HG03196 (cell line): ENCODE data around the gene IKZF1.

ENCODE experiments used
- ATAC-seq: cut with Tn5 transposase; IDR thresholded peaks from one replicate; pipeline ENCODE4 v1.9.1; 2021; ENCODE audit not compliant: unreplicated experiment

Gene IKZF1

GRCh38 chr7:50404392-50404791 lies 99.9 kb downstream of the IKZF1 start:
- no peak for ATAC-seq

- no peak for ATAC-seq
Measured at GRCh38 chr7:50405221-50405620, 100.7 kb downstream of the IKZF1 start.

DNA sequence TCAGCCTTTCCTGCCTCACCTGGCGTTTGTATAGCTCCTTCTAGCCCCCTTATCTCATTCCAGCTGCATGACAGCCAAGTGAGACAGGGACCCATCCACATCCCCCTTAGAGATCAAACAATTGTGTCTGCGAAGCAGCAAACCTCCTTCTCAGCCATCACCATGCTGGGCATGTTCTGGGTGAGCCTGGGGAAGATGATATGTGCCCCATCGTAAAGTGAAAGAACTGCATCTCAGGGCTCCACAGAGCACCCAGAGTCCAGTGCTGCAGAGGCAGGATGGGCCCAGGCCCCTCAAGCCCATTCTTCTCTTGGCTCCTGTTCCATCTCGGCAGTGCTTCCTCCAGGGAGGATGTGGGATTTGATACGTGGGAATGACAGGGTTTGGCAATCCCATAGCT lies 102.4 kb downstream of the IKZF1 start:
- no peak for ATAC-seq

DNA sequence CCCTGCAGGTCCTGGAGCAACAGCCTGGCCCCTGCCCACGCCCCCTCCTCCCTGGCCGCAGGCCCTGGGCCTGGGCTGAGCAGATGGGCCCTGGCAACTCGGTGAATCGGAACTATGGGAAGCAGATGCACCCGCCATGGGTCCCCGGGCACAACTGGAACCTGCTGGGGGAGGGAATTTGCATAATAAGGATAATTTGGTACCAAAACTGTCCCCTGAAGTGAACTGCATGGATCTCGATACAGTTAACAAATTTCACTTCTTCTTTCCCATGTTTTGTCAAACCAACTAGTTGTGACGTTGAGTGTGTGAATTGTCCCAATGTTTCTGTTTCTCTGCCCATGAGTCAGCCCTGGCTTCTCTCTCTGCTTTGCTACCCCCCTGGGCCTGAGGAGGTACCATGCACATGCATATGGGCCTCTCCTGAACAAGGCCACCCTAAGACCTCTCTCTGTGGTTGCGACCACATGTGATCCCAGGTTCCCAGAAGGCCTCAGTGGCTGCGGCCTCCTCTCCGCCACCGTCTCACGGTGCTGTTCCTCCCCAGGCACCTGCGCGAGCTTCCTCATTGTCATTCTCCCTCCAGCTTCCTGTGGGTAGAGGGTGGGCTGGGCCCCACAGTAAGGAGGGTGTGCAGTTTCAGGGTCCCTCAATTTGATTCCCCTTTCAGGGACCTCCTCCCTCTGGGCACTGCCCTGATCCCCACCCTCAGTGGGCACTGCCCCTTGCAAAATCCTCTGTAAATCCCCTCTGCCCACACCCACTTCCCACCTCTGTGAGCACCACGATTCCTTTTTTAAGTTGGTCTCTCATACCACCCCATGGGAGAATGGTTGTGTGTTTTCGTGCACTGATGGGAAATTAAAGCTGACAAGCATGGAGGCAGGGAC lies 105.6 kb downstream of the IKZF1 start:
- ATAC-seq: peak; percentile 54

GRCh38 chr7:50411332-50411731 lies 106.8 kb downstream of the IKZF1 start:
- ATAC-seq: no peak

DNA sequence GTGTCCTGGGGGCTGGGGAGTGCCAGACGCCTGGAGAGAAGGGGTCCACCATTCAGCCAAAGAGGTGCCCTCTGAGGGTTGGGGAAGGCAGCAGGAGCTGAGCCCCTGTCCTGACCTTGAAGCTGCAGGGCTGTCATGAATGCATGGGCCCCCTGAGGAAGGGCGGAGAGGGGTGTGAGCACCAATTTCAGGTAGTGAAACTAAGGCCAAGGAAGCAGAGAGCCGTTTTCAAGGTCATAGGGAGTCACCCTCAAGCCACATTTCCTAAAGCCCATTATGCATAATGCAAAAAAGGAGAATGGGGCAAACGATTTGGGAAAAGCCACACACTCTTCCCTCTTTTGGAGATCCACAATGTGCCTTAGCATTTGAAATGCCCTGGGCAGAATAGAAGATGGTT lies 108.5 kb downstream of the IKZF1 start:
- ATAC-seq: no peak

- no peak for ATAC-seq
Measured at GRCh38 chr7:50413561-50413960, 109.0 kb downstream of the IKZF1 start.

GRCh38 chr7:50415844-50416364 lies 111.4 kb downstream of the IKZF1 start:
- no peak for ATAC-seq

DNA sequence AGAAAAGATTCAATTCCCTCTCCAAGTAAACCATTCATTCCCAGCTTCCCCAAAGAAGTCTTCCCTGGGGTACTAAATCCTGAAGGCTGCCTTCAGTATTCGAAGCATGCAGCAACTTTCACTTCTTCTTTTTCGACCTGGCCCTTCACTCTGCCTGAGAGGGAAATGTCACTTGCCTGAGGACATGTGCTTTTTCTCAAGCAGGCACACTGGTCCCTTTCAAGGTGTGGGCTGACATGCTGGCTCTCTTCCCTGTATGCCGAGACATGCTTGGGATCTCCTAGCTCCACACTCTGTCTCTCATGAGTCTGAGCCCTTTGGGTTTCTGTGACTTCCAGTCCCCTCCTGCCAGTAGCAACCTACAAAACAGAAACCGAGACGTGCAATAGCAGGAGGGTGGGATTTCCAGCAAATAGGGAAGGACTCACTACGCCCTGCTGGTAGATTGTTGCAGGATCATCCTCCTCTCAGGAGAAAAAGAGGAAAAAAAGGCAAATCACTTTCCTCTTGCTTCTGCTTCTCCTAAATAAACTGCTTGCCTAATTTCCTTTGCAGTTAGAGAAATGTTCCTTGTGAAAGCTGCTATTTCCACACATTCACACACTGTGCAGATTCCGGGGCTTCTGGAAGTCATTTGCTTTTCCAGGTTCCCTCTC lies 112.1 kb downstream of the IKZF1 start:
- peak; percentile 74 for ATAC-seq

DNA sequence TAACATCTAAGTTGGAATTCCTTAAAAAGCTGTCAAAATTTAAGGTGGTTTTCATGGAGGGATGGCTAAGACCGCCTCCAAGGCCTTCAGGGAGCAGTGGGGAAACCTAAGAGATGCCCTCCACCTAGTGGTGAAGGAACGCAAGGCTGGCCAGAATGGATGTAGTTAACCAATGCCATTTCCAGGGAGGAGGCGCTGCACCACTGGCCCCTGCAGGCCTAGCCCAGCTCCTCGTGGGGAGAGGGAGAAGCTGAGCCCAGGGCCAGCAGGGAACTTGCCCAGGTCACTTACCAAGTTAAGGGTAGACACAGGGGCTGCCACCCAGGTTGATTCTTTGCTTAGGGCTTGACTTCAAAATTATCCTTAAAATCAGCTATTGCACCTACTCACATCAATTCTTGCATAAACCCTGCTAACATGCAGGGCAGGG lies 113.6 kb downstream of the IKZF1 start:
- ATAC-seq: peak; percentile 79

- ATAC-seq: no peak
Measured at GRCh38 chr7:50418526-50419290, 114.2 kb downstream of the IKZF1 start.

GRCh38 chr7:50421043-50421442 lies 116.5 kb downstream of the IKZF1 start:
- ATAC-seq: no peak

GRCh38 chr7:50422858-50423257 lies 118.3 kb downstream of the IKZF1 start:
- no peak for ATAC-seq

DNA sequence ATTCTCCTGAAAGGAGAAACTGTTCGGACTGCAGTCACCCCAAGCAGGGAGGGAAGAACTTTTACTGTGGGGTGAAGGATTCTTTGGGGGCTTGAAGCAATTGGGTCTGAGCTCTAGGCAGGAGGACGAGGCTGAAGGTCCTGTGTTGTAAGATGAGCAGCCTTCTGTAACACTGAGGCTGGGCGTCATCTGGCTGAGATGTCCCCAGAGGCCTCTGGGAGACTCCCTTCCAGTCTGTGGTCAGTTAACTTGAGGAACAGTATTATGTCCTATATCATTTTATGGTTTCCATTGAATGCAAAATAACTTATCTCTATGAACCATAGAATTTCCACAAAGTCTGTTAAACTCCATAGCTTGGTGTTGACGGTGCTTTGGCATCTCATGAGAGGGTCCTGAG lies 119.3 kb downstream of the IKZF1 start:
- ATAC-seq: no peak

- ATAC-seq: no peak
Measured at GRCh38 chr7:50425318-50425717, 120.8 kb downstream of the IKZF1 start.

DNA sequence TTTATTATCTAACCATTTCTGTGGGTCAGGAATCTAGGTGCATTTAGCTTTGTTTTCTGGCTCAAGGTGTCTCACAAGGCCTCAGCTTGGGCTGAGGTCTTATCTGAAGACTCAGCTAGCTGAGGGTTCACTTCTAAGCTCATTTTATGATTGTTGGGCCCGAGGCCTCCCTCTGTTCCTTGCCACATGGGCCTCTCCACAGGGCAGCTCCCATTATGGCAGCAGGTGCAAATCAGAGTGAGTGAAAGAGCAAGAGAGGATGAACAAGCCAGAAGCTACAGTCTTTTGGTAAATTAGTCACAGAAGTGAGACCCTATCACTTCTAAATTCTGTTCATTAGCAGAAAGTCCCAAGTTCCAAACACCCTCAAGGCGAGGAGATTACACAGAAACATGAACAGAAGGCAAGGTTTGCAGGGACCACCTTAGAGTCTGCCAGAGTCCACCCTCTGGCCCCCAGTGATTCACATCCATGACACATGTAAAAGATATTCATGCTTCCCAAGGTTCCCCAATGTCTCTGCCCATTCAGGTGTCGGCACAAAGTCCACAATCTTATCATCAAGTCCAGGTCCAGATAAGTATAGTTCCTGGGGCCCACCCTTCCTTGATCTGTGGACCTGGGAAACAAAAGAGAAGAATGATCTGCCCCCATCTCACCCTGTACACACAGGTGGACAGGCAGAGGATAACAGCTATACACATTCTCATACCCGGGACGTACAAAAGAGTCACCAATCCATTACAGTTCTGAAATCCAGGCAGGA lies 121.9 kb downstream of the IKZF1 start:
- ATAC-seq: no peak

GRCh38 chr7:50427518-50427917 lies 123.0 kb downstream of the IKZF1 start:
- no peak for ATAC-seq

GRCh38 chr7:50428911-50429310 lies 124.4 kb downstream of the IKZF1 start:
- no peak for ATAC-seq

GRCh38 chr7:50431316-50431715 lies 126.8 kb downstream of the IKZF1 start:
- ATAC-seq: no peak

DNA sequence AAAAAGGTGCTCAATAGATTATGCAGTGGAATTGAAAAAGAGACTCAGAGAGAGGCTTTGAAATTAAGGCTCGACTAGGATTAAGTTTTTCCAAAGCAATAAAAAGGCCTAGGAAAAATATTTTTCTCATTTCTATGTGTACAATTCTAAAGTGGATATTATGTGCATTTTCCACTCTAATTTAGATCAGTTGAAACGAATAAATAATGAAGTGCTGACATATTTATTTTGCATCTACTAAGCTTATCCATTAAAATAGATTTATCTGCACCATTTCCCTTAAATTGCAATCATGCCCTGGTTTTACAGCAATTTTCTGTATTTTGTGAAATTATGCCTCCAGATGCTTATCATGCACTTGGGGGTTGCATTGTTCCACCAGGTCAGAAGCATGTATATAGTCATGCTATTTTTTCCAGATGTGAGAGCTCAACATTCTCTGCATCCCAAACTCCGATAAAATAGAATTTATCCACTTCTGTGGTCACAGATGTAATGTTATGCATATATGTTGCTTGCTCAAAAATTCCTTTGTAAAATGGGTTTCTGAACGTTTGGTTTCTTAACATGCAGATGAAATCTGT lies 127.3 kb downstream of the IKZF1 start:
- no peak for ATAC-seq
